K562 (cell line): ENCODE results near the gene CD96. TPM values are rescaled to one million over a fixed set of nuclear protein-coding genes. Genes with fewer than 3 reads are reported as not detected.

ENCODE experiments used
- ATAC-seq: fragments of 200-7000 bp; cut with Tn5 transposase; 3 replicates; pipeline ENCODE4 v1.9.1; 2020; ENCODE audit warnings: moderate library complexity
- BruUV-seq: library from RNA; stranded (reverse); fragments of 400-500 nt; replicated peaks from 2 replicates; lab custom pipeline; 2021; lab: Mats Ljungman, UMichigan
- CTCF ChIA-PET: fragments of 300-600 bp; formaldehyde crosslinking; extraction: SDS; loops from one replicate; lab custom pipeline; 2021; ENCODE audit warnings: low intra/inter-chr PET ratio; lab: Yijun Ruan, JAX
- POLR2A ChIA-PET: fragments of 300-600, 350-650 bp; sonication (Branson Sonifier 250); formaldehyde crosslinking; extraction: SDS; loops from one replicate; lab custom pipeline; 2021; ENCODE audit warnings: antibody characterized with exemption, inconsistent platforms; lab: Yijun Ruan, JAX
- DNase-seq, 4 experiments: peaks; one replicate each; pipeline versions ENCODE4 v3.0.0 to v3.0.0-alpha.2; 2011 to 2018; ENCODE audit warnings: low spot score in 3 of 4, mixed read lengths in 3 of 4; ENCODE audit errors: extremely low read depth in 1 of 4
- FAIRE-seq: peaks from 2 replicates; lab custom pipeline; 2011; peaks lifted over from hg19 to GRCh38; lab: Jason Lieb, UNC
- H2AFZ ChIP-seq: 2 replicates; pipeline ENCODE4 v1.6.0; 2011; ENCODE audit warnings: low read depth, low read length, control low read depth, inconsistent platforms
- H3K27ac ChIP-seq: fragments of 200-600 bp; 3 replicates; pipeline ENCODE4 v1.8.0; 2011; ENCODE audit warnings: low read depth, mild to moderate bottlenecking, control low read depth, inconsistent platforms, low read length, moderate library complexity, mixed read lengths; ENCODE audit errors: extremely low read depth
- H3K27me3 ChIP-seq, 2 experiments: fragments of 300-600 bp in 1 of 2; 2 replicates in 1 of 2; 3 replicates in 1 of 2; pipeline versions ENCODE4 v1.6.0 to v1.8.0; 2011; ENCODE audit warnings: inconsistent platforms in 2 of 2, low read length in 2 of 2, mild to moderate bottlenecking in 1 of 2, mixed read lengths in 1 of 2, moderate library complexity in 1 of 2; ENCODE audit not compliant: control insufficient read depth in 2 of 2, insufficient read depth in 2 of 2
- H3K36me3 ChIP-seq: fragments of 300-600 bp; 3 replicates; pipeline ENCODE4 v1.8.0; 2011; ENCODE audit warnings: mild to moderate bottlenecking, low read length, inconsistent platforms; ENCODE audit not compliant: control insufficient read depth, insufficient read depth
- H3K4me1 ChIP-seq, 2 experiments: fragments of 200-600 bp in 1 of 2; replicated peaks in 1 of 2; 2 replicates in 1 of 2; 3 replicates in 1 of 2; pipeline versions ENCODE4 v1.5.1 to v1.8.0; 2011; ENCODE audit warnings: inconsistent platforms in 2 of 2, low read length in 2 of 2, mild to moderate bottlenecking in 1 of 2, mixed read lengths in 1 of 2, moderate library complexity in 1 of 2; ENCODE audit not compliant: control insufficient read depth in 2 of 2, insufficient read depth in 2 of 2
- H3K4me2 ChIP-seq: 2 replicates; pipeline ENCODE4 v1.6.1; 2011; ENCODE audit warnings: low read length, control low read depth, inconsistent platforms, mixed read lengths; ENCODE audit not compliant: insufficient read depth
- H3K4me3 ChIP-seq: fragments of 200-600 bp; sonication (generic), shearing (Covaris generic); 2 replicates; pipeline ENCODE4 v1.5.1; 2016; ENCODE audit warnings: control low read depth, inconsistent platforms
- H3K79me2 ChIP-seq: fragments of 200-600 bp; 3 replicates; pipeline ENCODE4 v1.8.0; 2011; ENCODE audit warnings: low read length, inconsistent platforms; ENCODE audit not compliant: control insufficient read depth, insufficient read depth
- H3K9ac ChIP-seq, 2 experiments: 2 replicates each; pipeline versions ENCODE4 v1.6.0 to v1.6.1; 2011; ENCODE audit warnings: low read depth in 2 of 2, low read length in 2 of 2, control low read depth in 1 of 2, inconsistent platforms in 1 of 2, mild to moderate bottlenecking in 1 of 2, mixed read lengths in 1 of 2; ENCODE audit not compliant: insufficient read depth in 1 of 2
- H3K9me1 ChIP-seq: one replicate; pipeline ENCODE4 v1.6.0; 2011; ENCODE audit warnings: inconsistent platforms, mild to moderate bottlenecking, low read length, moderate library complexity; ENCODE audit not compliant: control insufficient read depth, insufficient read depth
- H3K9me3 ChIP-seq: replicated peaks from 2 replicates; pipeline ENCODE4 v1.5.1; 2011; ENCODE audit warnings: low read depth, low read length, inconsistent platforms; ENCODE audit not compliant: control insufficient read depth, insufficient read depth
- H4K20me1 ChIP-seq: replicated peaks from 2 replicates; pipeline ENCODE4 v1.6.1; 2011; ENCODE audit warnings: low read length, inconsistent platforms, mixed read lengths; ENCODE audit not compliant: control insufficient read depth, insufficient read depth
- ARHGAP35 ChIP-seq: fragments of 450-650 bp; IDR thresholded peaks from 2 replicates; pipeline ENCODE4 v1.6.1; 2018; ENCODE audit not compliant: partially characterized antibody
- CBFA2T3 ChIP-seq: fragments of 450-650 bp; IDR thresholded peaks from 2 replicates; pipeline ENCODE4 v1.6.1; 2017
- CREB3 ChIP-seq: fragments of 450-650 bp; conservative IDR thresholded peaks from 2 replicates; pipeline ENCODE4 v1.6.1; 2016; ENCODE audit warnings: missing genetic modification characterization, low read depth, mild to moderate bottlenecking, missing compliant biosample characterization, moderate library complexity
- DNMT1 ChIP-seq: fragments of 450-650 bp; IDR thresholded peaks from 2 replicates; pipeline ENCODE4 v1.6.1; 2016; ENCODE audit warnings: antibody characterized with exemption, mild to moderate bottlenecking
- HDAC2 ChIP-seq: fragments of 450-650 bp; IDR thresholded peaks from 2 replicates; pipeline ENCODE4 v1.6.1; 2016; ENCODE audit warnings: mild to moderate bottlenecking
- MAFG ChIP-seq: fragments of 450-650 bp; conservative IDR thresholded peaks from 2 replicates; pipeline ENCODE4 v1.6.1; 2016; ENCODE audit warnings: missing genetic modification characterization, missing compliant biosample characterization
- PHTF2 ChIP-seq: fragments of 250-450 bp; sonication (Bioruptor Pico); IDR thresholded peaks from 2 replicates; pipeline ENCODE4 v1.5.0; 2021; ENCODE audit warnings: mild to moderate bottlenecking
- RHOXF2B ChIP-seq: fragments of 250-450 bp; sonication (Bioruptor Pico); conservative IDR thresholded peaks from 2 replicates; pipeline ENCODE4 v1.5.1; 2021
- RUNX1 ChIP-seq: sonication (generic); IDR thresholded peaks from 2 replicates; pipeline ENCODE4 v1.6.1; 2016; ENCODE audit warnings: antibody characterized with exemption, low read depth
- SMAD4 ChIP-seq: fragments of 250-450 bp; sonication (Bioruptor Pico); conservative IDR thresholded peaks from 2 replicates; pipeline ENCODE4 v1.8.0; 2021; ENCODE audit warnings: inconsistent platforms, mild to moderate bottlenecking, moderate library complexity
- SNIP1 ChIP-seq: fragments of 450-650 bp; IDR thresholded peaks from 2 replicates; pipeline ENCODE4 v1.7.1; 2017; ENCODE audit warnings: low read depth, mild to moderate bottlenecking
- TAF1 ChIP-seq: IDR thresholded peaks from 2 replicates; pipeline ENCODE4 v1.6.1; 2011; ENCODE audit warnings: mild to moderate bottlenecking, low read length, moderate library complexity; ENCODE audit not compliant: insufficient read depth, control insufficient read depth, severe bottlenecking; ENCODE audit errors: extremely low read depth
- TRIM24 ChIP-seq, 2 experiments: fragments of 450-650 bp; IDR thresholded peaks; 2 replicates each; pipeline ENCODE4 v1.6.1; 2016
- ZNF174 ChIP-seq: fragments of 250-450 bp; sonication (Bioruptor Pico); IDR thresholded peaks from 2 replicates; pipeline ENCODE4 v1.4.0; 2020; ENCODE audit warnings: mild to moderate bottlenecking
- ZNF239 ChIP-seq: fragments of 250-450 bp; sonication (Bioruptor Pico); IDR thresholded peaks from 2 replicates; pipeline ENCODE4 v1.4.0; 2020; ENCODE audit warnings: mild to moderate bottlenecking
- ZNF695 ChIP-seq: fragments of 450-650 bp; formaldehyde crosslinking; IDR thresholded peaks from 2 replicates; pipeline ENCODE4 v1.4.0; 2020; ENCODE audit warnings: mild to moderate bottlenecking, moderate library complexity
- WGBS: fragments of 100-300 bp; shearing (Covaris generic); methylation state at CpG from one replicate; pipeline ENCODE4 v1.1.6; 2016; ENCODE audit warnings: low coverage, mixed read lengths; ENCODE audit not compliant: insufficient coverage; ENCODE audit errors: missing lambda C conversion rate; 5-methylcytosine and 5-hydroxymethylcytosine counted together
- in situ Hi-C: fragments of 300-500 bp; cut with MboI; formaldehyde crosslinking; loops from 4 replicates; pipeline ENCODE4 v1.15.0; 2018; ENCODE audit warnings: inconsistent platforms, mixed read lengths
- intact Hi-C: fragments of 100-400 bp; cut with micrococcal nuclease; formaldehyde crosslinking; loops from 2 replicates; pipeline ENCODE4 v1.14.2; 2022
- polyA plus RNA-seq, 8 experiments: library from polyadenylated mRNA; depleted of rRNA in 4 of 8; stranded (reverse) in 5 of 8; unstranded in 3 of 8; fragments of >200 nt; fragmentation: Nextera tagmentation in 2 of 8; fragmentation: Illumina TruSeq in 1 of 8; extraction: Ambion mirVana in 2 of 8; extraction: Trizol in 1 of 8; gene quantifications; 2 replicates each; pipeline versions ENCODE4 v1.2.1 to v1.2.3, GENCODE V29; 2011 to 2014; ENCODE audit warnings: inconsistent platforms in 1 of 8, missing spikeins in 1 of 8
- total RNA-seq, 7 experiments: library from RNA; depleted of rRNA in 6 of 7; stranded (reverse); fragments of >200 nt in 6 of 7; fragmentation: Illumina TruSeq in 2 of 7; extraction: Trizol in 2 of 7; gene quantifications; 2 replicates each; pipeline versions ENCODE4 v1.2.1 to v1.2.3, GENCODE V29; 2011 to 2021; ENCODE audit warnings: low replicate concordance in 1 of 7

The CD96 gene
- total and polyA plus RNA-seq, 9 of the 15 experiments (the other 6 are each of a cell fraction or from before 2014, with no cell fraction given), result 0.32 to 5.7 (median 1.2) TPM

GRCh38 chr3:111581403-111582119 lies 39.6 kb downstream of the CD96 start:
- no peak for TF ChIP-seq ARHGAP35
- no peak for TF ChIP-seq RUNX1
- no peak for TF ChIP-seq ZNF174
- TF ChIP-seq DNMT1, result no peak
- in situ Hi-C loops, result no loop called here
- Histone ChIP-seq H3K4me3 (no peak overlapping the region), H3K27me3 (no peaks in the 10 kb centered on the region), H3K36me3 (no peaks in the 10 kb centered on the region), H3K4me1 (no peaks in the 10 kb centered on the region), H3K27ac (no peak overlapping the region), H3K9me3 (no peaks in the 10 kb centered on the region), H4K20me1 (no peaks in the 10 kb centered on the region), H2AFZ (no peak overlapping the region), H3K79me2 (no peaks in the 10 kb centered on the region), H3K9ac (no peak overlapping the region), H3K9me1 (no peaks in the 10 kb centered on the region), H3K4me2 (no peak overlapping the region)
- DNase-seq (no peak), ATAC-seq (no peak), FAIRE-seq (no peak)
- intact Hi-C loops, result no loop called here
- no TSS peak for BruUV-seq
- CTCF ChIA-PET, result interaction anchor here (0.5 kb wide), 1 partner anchor 913 kb away, joined by 3 read pairs; no protein-coding TSS in a partner anchor
- WGBS, result 0% methylated on average over 2 of the region's 2 CpGs
- POLR2A ChIA-PET, result no interaction called here

- TF ChIP-seq HDAC2 (no peak), SNIP1 (no peak), ZNF695 (CRISPR knock-in tag) (no peak), MAFG (tag) (no peak), CREB3 (tag) (no peak), CBFA2T3 (no peak), PHTF2 (CRISPR knock-in tag) (no peak), RHOXF2B (CRISPR knock-in tag) (no peak), SMAD4 (CRISPR knock-in tag) (no peak), TAF1 (no peak), TRIM24 (IDR thresholded peaks at IDR 0.05) (no peak), ZNF239 (CRISPR knock-in tag) (no peak)
- in situ Hi-C loops, result no loop called here
- FAIRE-seq, result no peak
These were observed 40.1 kb downstream of the CD96 start for GRCh38 chr3:111582120-111582474.

More at GRCh38 chr3:111582120-111582474, 40.1 kb downstream of the CD96 start:
- no peaks in the 10 kb centered on the region for H3K79me2 ChIP-seq
- no peaks in the 10 kb centered on the region for H3K27me3 ChIP-seq
- no peaks in the 10 kb centered on the region for H4K20me1 ChIP-seq
- ATAC-seq (no peak), DNase-seq (no peak)
- 10% methylated on average over 1 of the region's 1 CpG for WGBS
- H3K4me3 ChIP-seq, result no peak overlapping the region
- no peak overlapping the region for H3K9ac ChIP-seq
- H3K4me2 ChIP-seq, result no peak overlapping the region
- H3K4me1 ChIP-seq, result no peaks in the 10 kb centered on the region
- BruUV-seq, result no TSS peak
- ChIA-PET CTCF (no interaction called here), POLR2A (no interaction called here)
- no peak overlapping the region for H3K27ac ChIP-seq
- intact Hi-C loops, result no loop called here
- H3K36me3 ChIP-seq, result no peaks in the 10 kb centered on the region
- H3K9me3 ChIP-seq, result no peaks in the 10 kb centered on the region
- no peak overlapping the region for H2AFZ ChIP-seq
- H3K9me1 ChIP-seq, result no peaks in the 10 kb centered on the region
